ENCODE results near the gene PHKB.

The PHKB gene

GRCh38 chr16:47729701-47730100 is 268.6 kb downstream of the PHKB start:
- no peak for DNase-seq (ENCODE audit: low read depth)

DNA sequence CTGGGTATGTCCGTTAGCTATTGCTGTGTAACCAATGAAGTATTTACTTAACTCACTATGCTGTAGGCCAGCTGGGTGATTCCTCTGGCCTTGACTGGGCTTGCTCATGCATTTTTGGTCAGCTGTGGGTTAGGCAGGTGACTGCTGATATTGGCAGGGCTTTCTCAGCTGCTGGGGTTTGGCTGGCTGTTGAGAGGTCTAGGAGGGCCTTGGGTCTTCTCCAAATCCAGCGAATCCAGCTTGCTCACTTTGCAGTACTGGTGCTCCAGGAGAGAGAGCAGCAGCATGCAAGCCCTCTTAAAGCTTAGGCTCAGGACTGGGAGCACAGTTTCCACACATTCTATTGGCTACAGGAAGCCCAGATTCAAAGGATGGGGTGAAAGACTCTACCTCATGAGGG is 270.1 kb downstream of the PHKB start:
- DNase-seq (ENCODE audit: low read depth), result peak; percentile 92

GRCh38 chr16:47732122-47732521 is 271.0 kb downstream of the PHKB start:
- no peak for DNase-seq (ENCODE audit: low read depth)

DNA sequence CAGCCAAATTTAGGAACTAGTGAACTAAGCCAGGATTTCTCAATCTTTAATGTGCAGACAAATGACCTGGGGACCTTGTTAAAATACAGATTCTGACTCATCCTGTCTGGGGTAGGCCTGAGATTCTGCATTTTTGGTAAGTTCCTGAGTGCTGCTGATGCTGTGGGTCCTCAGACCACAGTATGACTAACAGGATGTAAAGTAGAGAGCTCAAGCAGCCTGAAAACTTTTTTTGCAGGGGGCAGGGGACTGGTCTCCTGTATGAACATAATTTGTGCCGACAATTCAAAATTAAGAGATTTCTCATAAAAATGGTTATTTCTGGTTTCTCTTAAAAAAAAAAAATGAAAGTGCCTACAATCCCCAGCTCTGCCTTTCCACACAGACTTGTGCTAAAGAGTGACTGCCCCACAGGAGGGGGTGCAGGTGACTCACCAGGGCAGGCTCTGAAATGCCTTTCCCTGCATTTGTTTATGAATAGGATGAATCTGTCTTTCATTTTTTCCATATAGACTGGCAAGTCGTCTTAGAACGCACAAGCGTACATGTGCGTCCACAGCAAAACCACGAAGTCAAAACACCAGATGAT is 271.5 kb downstream of the PHKB start:
- peak; percentile 94 for DNase-seq (ENCODE audit: low read depth)

DNA sequence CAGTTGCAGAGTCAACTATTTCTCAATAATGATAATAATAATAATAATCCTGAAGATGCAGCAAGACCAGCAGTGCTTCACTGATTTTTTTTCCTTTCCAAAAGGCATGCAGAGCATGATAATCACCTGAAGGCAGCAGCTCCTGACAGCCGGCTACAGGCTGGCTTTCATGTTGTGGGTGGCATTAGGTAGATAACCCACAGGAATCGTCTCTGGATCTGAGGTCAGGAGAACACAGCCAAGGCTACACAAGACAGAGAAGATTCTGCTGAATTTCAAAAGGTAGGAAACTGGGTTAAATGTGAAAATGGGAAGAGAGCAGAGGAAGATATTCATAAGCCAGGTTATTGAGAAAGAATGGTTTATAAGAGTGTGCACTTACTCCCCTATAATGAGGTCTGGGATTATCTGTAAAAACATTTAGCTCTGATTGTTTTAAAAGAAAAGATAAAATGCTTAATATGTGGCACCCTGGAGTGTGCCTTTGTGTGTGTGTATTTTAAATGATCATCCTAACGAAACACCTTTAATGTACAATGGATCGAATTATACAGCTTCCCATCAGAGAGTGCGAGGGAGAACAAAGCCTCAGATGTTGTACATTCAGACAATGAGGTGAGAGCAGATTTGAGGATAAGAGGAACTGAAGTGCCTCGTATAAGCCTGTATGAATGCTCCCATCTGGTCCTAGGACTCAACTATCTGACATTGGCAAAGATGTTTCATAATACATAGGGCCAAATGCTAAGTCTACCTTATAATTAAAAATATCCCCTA is 273.1 kb downstream of the PHKB start:
- no peak for DNase-seq (ENCODE audit: low read depth)

DNA sequence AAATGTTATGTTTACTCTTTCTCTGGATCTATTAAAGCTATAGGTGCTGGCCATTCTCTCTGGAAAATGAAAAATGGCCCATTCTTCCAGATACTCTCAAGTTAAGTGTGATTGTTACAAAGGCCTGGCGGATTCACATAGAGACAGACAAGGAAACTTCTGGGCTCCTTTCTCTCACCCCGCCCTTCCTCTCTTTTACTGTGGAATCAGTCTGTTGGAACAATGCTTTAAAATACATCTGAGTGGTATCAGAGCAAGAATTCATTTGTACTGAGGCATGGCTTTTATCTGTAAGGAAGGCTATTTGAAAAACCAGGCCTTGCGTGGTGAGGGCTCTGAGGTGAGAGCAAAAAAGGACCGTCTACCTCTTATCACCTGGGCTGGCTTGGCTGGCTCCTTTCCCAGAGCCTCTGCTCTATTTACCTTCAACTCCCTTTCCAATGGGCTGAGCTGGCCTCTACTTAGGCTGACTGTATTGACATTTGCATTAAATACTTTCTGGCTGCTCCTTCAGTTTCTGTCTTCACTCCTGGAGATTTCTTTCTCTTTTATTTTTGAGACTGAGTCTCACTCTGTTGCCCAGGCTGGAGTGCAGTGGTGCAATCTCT is 274.0 kb downstream of the PHKB start:
- DNase-seq (ENCODE audit: low read depth), result no peak

GRCh38 chr16:47750371-47750770 is 289.2 kb downstream of the PHKB start:
- no peak for DNase-seq (ENCODE audit: low read depth)
